Head of caudate nucleus (tissue), 42 donors: ENCODE data around the gene PRRT3.
A peak's percentile ranks its signal among the peaks of the same experiment; 100 is the strongest.

Experiments used
- DNase-seq, 42 donors: peaks; one replicate each; pipeline versions ENCODE4 v3.0.0 to v3.0.0-alpha.2; 2020 to 2021; ENCODE audit warnings: mixed read lengths in 7 of 42
- intact Hi-C: fragments of 100-400 bp; cut with DNase I; formaldehyde crosslinking; loops from one replicate; pipeline ENCODE4 v1.15.0; 2022

Gene PRRT3

GRCh38 chr3:9951962-9952805, at the start of gene PRRT3:
Gene PRRT3 (minus strand): TSS chr3:9952408. CDS start chr3:9950115, 2,293 bp downstream.
- DNase-seq = peak in 41 of 42 donors; percentile 40 to 87 (median 67)
- intact Hi-C loops = no loop called here

DNA sequence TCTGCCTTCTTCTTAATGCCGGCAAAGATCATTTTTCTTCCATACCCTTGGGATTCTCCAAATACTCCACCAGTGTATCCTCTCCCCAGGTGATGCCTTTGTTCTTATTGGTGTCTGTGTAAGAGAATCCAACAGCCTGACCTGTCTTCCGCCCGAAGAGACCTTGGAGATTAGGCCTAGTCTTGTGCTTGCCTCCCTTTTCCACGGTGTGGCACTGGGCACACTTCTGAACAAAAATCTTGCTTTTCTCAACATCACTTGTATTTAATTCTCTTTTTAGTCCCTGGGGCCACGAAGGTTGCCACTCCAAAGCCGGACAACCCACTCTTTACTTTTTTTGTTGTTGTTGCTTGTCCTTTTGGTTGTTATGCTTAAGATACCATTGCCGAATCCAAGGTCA, 48.5 kb upstream of the PRRT3 start:
- peak in 1 of 42 donors; percentile 7 for DNase-seq
- intact Hi-C loops = no loop called here

DNA sequence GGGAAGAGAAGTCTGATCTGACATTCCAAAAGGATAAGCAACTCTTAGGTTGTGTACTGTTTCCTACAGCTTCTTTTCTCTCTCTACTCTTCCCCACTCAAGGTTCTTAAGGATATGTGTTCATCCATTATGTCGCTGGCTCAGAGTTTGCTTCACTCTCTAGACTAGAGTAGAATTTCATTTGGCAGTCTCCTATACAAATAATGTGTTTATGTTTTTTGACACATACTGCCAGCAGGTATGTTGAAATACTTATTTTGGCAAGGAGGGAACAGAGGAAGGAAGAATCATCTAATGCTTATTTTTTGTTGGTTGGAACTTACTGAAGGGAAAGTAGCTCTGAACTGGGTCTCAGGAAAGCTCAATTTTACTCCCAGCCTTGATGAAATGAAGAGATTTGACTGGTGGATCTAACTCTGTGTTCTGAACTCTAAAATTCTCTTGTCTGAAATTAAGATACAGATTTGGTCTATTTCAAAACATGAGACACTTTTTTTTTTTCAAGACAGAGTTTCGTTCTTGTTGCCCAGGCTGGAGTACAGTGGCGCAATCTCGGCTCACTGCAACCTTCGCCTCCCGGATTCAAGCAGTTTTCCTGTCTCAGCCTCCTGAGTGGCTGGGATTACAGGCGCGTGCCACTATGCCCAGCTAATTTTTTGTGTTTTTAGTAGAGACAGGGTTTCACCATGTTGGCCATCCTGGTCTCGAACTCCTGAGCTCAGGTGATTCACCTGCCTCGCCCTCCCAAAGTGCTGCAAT, 42.1 kb upstream of the PRRT3 start:
- peak in 1 of 42 donors; percentile 32 for DNase-seq
- intact Hi-C loops = no loop called here

DNA sequence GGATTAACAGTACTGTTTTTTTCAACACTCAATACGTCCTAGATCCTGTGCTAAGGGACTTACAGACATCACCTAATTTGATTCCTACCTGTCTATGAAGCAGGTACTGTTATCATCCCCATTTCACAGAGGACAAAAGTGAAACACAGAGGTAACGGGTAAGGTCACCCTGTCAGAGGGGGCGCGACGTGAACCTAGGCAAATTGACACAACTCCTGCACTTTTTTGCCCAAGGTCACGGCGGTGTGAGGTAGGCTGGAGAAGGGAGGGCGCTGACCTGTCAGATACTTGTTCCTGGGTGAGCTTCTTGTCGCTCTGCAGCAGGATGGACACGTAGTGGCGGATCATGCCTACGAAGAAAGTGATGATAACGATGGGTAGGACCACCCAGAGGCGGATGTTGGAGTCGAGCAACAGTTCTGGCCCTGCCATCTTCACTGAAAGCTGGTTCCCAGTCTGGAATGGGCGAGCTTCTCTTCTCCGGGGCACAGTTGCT, 34.1 kb upstream of the PRRT3 start:
- DNase-seq = peak in 1 of 42 donors; percentile 16
- intact Hi-C loops = loop anchor here (5.0 kb wide), 1 partner anchor 41 kb away; the partner anchor contains the start of gene FANCD2

DNA sequence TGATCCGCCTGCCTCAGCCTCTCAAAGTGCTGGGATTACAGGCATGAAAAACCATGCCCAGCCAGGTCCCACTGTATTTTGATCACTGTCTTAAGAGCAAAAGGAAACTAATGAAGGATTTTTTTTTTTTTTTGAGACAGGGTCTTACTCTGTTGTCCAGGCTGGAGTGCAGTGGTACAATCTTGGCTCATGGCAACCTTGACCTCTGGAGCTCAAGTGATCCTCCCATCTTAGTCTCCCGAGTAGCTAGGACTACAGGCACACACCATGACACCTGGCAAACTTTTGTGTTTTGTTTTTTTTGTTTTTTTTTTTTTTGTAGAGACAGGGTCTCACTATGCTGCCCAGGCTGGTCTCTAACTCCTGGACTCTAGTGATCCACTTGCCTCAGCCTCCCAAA, 28.0 kb upstream of the PRRT3 start:
- DNase-seq = no peak
- intact Hi-C loops = no loop called here

GRCh38 chr3:9978710-9979305, 26.6 kb upstream of the PRRT3 start:
- DNase-seq = no peak
- intact Hi-C loops = no loop called here

GRCh38 chr3:9976721-9977709, 24.8 kb upstream of the PRRT3 start:
- peak in 35 of 42 donors; percentile 10 to 83 (median 49) for DNase-seq
- intact Hi-C loops = no loop called here

- intact Hi-C loops = no loop called here
- no peak for DNase-seq
These were observed 17.9 kb upstream of the PRRT3 start for GRCh38 chr3:9970020-9970652.

DNA sequence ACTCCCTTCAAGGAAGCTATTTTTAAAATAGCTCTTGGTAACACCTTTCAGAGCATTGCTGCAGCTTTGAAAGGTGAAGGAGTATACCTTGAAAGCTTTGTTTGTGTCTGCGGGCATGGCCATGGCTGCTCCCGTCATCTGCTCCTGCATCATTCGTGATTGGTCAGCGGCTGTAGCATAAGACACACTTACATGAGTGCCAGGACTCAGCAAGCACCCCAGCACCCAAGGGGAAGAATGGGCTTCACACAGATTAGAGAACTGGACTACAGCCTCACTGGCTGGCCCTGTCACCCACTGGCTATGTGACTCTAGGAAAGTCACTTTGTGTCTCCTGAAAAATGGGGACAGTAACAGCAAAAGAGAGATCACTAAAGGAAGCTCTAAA, 17.4 kb upstream of the PRRT3 start:
- intact Hi-C loops = no loop called here
- DNase-seq = no peak

- DNase-seq = no peak
- intact Hi-C loops = no loop called here
These were observed 14.6 kb upstream of the PRRT3 start for GRCh38 chr3:9966841-9967240.

- DNase-seq = no peak
- intact Hi-C loops = no loop called here
These were observed 13.1 kb upstream of the PRRT3 start for GRCh38 chr3:9965200-9965875.

- DNase-seq = peak in 14 of 42 donors; percentile 36 to 70 (median 58)
- intact Hi-C loops = no loop called here
These were observed 5.0 kb upstream of the PRRT3 start for GRCh38 chr3:9957214-9957613.

DNA sequence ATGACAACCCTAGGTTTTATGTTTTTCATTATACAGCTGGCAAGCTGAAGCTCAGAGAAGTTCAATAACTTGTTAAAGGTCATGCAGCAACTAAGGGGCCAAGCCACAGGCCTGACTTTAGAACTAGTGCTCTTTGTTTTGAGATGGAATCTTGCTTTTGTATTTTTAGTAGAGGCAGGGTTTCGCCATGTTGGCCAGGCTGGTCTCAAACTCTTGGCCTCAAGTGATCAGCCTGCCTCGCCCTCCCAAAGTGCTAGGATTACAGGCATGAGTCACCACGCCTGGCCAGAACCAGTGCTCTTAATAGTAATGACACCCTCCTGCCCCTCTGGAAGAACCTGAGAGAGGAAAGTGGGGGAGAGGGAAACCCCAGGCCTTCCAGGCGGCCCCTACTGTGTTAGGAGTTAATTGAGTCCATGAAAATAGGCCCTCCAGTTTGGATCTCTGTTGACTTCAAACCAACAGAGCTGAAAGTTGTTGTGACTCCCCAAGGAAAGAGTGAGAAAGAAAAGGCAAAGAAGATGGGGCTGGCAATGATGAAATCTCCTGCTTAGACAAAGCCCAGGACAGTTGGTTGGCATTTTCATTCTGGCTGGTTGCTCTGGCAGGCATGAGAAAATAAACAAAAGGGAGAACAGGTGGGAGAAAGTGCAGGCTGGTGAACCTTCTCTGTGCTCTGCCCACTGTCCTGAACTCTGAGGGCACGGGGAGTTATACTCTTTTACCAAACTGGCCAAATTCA, 3.6 kb upstream of the PRRT3 start:
- DNase-seq = no peak
- intact Hi-C loops = no loop called here

DNA sequence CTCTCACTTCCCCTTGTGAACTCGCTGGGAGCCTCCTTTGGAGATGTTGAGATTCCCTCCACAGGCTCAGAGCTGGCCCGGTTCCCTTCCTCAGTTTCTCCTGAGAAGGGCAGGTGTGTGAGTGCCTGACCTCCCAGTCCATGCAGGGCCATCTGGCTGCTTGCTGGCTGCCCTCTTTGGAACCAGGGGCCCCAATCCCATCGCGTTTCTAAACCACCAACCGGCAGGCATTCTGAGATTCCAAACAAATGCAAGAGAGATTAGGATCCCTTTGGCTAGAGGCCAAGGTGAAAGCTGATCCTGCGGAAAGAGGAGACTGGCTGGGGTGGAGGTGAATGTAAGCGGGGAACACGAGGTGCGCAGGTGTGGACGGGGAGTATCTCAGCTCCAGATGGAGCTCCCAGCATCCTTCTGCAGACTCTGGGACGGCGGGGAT, 2.9 kb upstream of the PRRT3 start:
- intact Hi-C loops = no loop called here

DNA sequence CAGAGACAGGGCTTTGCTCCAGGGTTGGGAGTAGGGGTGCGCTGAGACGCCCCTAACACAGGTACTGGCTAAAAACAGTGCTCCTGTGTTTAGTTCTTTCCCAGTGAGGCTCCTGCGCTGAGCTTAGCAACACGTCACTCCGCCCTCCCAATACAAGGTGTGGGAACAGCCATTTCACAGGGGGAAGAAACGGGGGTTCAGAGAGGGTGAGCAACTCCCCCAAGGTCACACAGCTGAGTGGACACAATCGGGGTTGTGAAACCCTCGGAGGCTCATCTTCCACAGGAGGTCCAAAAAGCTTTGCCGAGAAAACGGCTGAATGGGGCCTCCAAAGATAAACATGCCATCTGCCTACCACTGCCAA, 628 bp downstream of the PRRT3 start:
- peak in 22 of 42 donors; percentile 23 to 71 (median 51) for DNase-seq
- intact Hi-C loops = no loop called here

More for the DNA sequence above, 2.9 kb upstream of the PRRT3 start:
- DNase-seq = no peak

DNA sequence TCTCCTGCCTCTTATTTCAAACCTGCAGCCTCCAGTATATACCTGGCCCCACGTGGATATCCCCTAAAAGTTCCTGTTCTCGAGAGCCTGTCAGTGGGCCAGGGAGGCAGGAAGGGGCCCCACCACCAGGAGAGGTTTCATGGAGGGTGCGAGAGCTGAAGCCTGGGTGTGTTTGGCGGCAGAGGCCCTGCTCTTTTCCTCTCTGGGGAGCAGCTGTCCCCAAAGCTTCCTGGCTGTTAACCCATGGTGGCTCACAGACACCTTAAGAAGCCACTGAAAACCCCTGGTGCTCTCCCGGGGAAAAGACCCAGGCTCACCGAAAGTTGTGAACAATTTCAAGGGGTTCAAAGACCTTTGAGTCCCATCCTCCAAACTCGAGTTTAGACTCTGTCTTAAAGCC, 1.1 kb downstream of the PRRT3 start:
- DNase-seq = peak in 1 of 42 donors; percentile 14

DNA sequence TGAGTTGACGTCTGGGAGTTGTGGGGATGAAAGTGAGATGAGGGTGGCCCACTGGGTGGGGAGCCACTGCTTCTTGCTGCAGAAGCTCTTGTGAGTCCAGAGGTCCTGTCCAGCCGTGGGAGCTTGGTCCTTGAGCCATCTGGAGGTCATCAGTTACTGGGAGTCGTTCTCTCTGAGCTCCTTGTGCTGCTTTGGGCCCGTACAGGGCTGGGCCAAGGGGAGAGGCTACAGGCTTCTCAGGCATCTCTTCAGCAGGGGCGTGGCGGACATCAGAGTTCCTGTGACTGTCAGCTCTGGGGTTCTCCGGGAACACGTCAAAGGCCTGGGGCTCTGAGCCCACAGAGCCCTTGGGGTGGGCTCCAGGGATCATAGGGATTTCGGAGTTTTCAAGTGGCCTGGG, 2.6 kb downstream of the PRRT3 start:
- intact Hi-C loops = loop anchor here (5.0 kb wide), 1 partner anchor 107 kb away; the partner anchor contains the start of gene RPUSD3
- peak in 2 of 42 donors; percentile 15 to 22 for DNase-seq

More for the DNA sequence above, 1.1 kb downstream of the PRRT3 start:
- intact Hi-C loops = no loop called here
